Femur (tissue), 1 donor: ENCODE results near the gene PIGU.

Experiments used
- DNase-seq: peaks from one replicate; pipeline ENCODE4 v3.0.0-alpha.2; 2017

Gene PIGU

GRCh38 chr20:34549291-34549928, 127.5 kb downstream of the PIGU start:
- no peak for DNase-seq

DNA sequence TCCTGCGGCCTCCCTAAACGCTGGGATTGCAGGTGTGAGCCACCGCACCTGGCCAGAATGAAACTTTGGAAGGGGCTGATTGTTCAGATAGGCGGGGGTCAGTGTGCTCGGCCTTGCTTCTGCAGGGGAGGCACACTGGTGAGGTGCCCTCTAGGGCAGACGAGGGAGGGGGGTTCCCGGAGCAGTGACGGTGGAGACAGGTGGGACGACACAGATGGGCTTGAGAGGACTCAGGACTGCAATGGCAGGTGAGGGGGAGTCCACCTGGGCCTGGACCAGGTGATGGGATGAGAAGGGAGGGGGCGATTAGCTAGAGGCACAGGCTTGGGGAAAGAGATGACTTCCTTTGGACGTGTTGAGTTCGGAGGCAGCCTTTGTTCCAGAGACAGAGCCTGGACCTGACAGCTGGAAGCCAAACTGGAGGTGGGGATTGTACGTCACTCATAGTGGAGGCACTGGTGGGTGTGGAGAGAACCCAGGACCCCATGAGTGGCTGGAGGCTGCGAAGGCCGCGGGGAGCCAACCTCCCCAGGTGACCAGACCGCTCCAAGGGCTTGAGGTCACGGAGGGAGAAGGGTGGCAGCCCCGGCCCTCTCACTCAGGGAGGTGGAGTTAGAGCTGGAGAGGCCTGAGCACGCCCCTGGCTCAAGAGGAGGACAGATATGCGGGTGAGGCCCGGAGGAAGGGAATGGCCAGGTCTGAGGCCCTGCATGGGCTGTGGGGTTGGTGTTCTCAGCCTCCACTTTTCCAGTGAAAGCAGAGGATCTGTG, 128.9 kb downstream of the PIGU start:
- DNase-seq, result no peak

- DNase-seq, result no peak
These were observed 130.1 kb downstream of the PIGU start for GRCh38 chr20:34546751-34547181.

DNA sequence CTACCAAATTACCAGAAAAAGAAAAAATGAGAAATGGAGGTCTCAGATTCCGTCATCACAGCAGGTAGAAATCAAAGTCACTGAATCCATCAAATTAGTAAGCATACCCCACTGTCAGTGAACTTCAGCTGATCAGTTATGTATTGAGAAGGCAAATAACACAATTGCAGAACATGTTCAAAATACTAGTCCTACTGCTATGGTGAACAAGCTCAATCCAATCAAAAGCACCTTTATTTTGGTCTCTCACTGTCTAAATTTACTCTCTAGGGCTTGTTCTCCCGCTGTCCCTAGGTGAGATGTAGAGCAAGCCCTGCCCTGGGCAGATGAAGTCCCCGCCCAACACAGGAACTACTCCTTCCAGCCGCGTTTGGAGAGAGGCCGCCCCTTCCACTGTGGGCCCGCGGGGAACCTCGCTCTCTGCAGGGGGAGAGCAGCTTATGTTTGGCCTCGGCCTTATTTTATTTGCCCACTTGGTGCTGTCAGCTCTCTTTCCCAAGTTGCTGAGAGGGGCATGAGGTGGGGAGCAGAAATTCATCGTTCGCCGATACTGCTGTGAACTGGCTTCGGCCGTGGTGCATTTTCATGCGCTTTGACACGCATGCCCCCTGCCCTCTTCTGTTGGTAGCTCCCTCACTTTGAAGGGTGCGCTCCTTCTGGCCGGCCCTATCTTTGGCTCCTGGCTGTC, 132.6 kb downstream of the PIGU start:
- no peak for DNase-seq

GRCh38 chr20:34543463-34544056, 133.3 kb downstream of the PIGU start:
- no peak for DNase-seq

GRCh38 chr20:34542439-34542838, 134.5 kb downstream of the PIGU start:
- no peak for DNase-seq

DNA sequence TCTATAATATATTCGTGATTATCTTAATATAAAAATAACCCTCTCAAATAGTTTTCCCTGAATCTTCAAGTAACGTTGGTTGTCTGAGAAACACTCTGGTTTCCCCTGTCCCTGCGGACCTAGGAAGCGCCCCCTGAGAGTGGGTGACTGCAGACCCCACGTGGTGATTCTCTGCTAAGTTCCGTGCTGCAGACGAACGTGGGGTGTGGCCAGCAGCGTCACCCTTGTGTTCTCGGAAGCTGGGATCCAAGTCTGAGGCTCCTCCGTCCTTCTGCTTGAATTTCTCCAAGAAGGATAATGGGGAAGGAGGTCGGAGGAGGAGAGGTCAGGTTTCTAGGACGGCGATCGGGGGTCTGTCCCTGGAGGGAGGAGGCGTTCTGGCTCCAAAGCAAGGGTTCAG, 135.0 kb downstream of the PIGU start:
- no peak for DNase-seq

GRCh38 chr20:34541264-34541901, 135.5 kb downstream of the PIGU start:
- DNase-seq, result no peak

DNA sequence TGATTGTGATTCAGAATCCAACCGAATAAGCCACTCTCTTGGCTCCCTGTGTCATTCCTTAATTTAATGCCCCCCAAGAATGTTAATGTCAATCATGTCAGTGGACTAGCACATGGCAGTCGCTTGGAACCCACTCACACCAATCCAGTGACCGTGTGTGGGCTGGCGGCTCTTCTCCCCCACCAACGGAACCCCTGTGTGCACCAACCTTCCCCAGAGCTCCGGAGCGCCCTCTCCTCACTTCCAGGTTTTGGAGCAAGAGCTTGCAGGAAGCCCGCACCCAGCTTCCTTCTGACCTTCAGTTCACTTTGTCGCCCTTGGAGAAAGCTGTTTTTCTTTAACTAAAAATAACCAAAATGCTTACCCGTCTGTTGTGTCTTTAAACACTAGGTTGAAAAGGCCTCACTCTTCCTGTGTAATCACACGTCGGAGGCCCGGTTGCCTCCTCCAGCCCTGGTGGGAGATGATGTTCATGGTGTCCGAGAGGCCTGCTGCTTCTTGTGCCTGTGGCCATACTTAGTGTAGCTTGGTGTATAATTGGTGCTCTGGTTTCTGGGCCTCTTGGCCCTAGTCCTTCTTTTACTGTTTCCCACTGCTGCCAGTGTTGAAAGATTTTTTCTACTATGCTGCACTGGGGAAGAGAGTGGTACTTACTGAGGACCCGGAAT, 136.2 kb downstream of the PIGU start:
- no peak for DNase-seq

DNA sequence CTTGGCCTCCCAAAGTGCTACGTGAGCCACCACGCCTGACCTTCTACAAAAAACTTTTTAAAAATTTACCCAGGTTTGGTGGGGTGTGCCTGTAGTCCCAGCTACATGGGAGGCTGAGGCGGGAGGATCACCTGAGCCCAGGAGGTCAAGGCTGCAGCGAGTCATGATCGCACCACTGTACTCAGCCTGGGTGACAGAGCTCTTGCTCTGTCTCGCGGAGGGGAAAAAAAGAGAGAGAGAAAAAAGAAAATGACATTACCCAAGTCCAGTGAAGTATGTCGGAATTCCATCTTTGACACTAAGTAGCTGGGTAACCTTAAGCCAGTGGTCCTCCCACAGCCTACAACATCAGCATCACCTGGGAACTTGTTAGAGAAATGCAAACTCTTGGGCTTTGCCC, 137.1 kb downstream of the PIGU start:
- DNase-seq, result no peak

DNA sequence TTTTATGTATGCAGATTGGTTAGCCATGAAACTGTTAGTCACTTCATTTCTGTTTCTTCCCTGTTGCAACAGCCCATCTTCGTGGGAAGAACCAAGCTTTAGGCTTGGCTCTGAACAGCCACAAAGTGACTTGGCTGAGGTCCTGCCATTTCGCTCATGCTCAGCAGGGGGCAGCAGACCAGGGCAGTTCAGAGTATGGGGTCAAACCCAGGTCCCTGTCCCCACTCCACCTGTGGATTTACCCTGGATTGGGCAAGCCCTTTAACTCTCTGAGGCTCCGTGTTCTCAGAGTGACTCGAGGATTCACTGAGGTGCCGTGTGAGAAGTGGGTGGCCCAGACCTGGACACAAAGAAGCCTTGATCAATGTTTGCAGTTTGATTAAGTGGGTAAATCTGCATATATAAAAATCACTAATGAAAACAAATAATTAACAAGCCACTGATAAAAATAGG, 138.2 kb downstream of the PIGU start:
- DNase-seq, result no peak

DNA sequence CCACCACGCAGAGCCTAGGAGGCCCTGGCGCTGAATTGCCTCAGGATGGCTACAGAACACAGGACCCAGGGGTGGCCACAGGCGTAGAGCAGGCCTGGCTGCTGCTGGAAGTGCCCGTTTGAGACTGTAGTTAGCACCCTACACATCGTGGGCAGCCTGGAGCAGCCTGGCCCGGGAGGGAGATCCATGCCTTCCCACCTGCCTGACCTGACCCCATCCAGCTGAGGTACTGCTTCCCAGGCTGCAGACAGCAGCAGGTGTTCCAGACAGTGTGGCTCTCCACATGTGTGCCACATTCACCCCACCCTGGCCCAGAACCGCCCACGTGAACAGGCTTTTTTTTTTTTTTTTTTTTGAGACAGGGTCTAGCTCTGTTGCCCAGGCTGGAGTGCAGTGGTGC, 139.2 kb downstream of the PIGU start:
- DNase-seq, result no peak

GRCh38 chr20:34536798-34537394, 140.0 kb downstream of the PIGU start:
- DNase-seq, result no peak

GRCh38 chr20:34535857-34536256, 141.0 kb downstream of the PIGU start:
- DNase-seq, result no peak

GRCh38 chr20:34535301-34535840, 141.5 kb downstream of the PIGU start:
- no peak for DNase-seq

DNA sequence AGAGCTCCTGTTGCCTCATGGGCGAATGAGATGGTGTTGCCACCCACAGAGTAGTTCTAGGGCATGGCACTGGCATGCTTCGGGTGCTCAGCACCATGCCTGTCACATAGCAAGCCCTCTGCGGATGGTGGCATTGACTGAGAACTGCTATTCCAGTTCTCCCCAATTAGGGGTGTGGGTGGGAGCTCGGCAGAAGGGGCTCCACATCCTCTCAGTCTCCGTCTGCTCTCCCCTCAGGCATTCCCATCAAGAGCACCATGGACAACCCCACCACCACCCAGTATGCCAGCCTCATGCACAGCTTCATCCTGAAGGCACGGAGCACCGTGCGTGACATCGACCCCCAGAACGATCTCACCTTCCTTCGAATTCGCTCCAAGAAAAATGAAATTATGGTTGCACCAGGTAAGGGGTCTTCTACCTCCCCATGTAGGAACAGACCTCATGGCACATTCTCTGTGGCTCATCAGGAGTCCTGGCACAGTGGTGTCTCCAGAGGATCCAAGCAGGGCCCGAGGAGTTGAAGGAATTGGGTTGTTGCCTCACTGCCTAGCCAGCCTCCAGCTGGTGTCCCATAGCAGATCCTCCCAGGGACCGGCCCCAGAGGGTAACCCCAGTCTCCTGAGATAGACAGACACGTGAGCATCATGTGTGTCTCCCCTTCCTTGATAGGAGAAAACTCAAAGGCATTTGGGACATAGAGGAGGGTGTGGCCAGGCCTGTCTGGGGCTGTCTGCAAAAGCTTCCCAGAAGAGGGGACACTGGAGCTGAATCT, 142.3 kb downstream of the PIGU start:
- DNase-seq, result no peak

DNA sequence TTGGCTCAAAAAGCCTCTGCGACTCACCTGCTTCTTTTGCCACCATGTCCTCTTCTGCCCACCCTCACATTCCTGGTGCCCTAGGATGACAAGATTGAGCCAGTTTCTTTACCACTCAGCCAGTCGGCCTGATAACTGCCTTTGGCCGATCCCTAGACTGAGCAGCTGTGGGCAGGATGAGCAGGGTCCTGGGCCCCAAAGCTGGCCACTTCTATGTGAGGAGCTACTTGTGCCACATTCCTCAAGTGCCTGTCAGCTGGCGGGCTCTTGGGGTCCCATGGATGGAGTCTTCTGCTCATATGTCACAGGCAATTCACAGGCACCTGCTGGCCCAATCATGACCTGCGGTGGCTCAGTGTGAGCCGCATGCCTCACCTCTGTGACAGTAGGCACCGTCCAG, 144.1 kb downstream of the PIGU start:
- DNase-seq, result no peak

- no peak for DNase-seq
These were observed 144.6 kb downstream of the PIGU start for GRCh38 chr20:34532320-34532719.

GRCh38 chr20:34531608-34532265, 145.2 kb downstream of the PIGU start:
- no peak for DNase-seq

DNA sequence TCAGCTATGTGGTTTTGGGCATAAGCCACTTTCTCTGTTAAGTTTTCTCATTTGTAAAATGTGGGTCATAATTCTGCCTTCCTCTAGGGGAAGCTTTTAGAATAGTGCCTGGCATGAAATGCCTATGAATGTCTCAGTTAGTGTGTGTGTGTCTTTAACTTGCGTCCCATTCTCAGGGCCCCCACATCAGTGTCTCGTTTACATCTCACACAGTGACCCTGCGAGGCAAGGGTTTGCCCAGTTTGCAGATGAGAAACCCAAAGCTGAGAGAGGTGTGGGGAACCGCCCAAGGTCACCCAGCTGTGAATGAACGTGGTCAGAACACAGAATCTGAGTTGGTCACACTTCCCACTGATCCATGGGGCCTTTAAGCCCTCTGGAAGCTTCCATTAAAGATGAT, 146.6 kb downstream of the PIGU start:
- DNase-seq, result no peak
